ENCODE results near the gene LHFPL4. TPM values are rescaled to one million over a fixed set of nuclear protein-coding genes. Genes with fewer than 3 reads are reported as not detected.

LHFPL4 gene
- total RNA-seq, 2 donors from 2014 or later, result 1.1 to 6.7 TPM

DNA sequence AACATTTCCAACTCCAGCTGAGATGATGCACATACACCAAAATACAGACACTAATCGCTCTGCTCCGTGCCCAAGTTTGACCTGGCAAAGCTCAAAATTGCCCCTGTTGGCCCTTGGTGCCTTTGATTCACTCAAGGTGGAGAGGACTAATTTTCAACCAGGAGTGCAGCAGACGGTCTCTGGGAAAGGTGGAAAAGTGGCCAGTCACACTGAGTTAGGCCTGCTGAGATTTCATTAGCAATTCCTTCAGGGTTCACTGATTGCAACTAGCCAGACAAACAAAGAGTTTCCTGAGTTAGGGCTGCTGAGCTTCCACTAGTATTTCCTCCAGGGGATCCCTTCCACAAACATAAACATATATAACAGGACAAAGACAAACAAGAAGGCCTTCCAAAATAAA is 28.7 kb upstream of the LHFPL4 start:
- Histone ChIP-seq H3K4me1 (ENCODE audit: control insufficient read depth, insufficient read depth, low read length) (no peaks in the 10 kb centered on the region), H3K9me3 (ENCODE audit: control insufficient read depth, low read length) (peaks cover 8% of the 10 kb centered on the region), H3K27me3 (ENCODE audit: control insufficient read depth, insufficient read depth, low read length, poor library complexity, severe bottlenecking) (no peaks in the 10 kb centered on the region), H3K36me3 (ENCODE audit: control insufficient read depth, insufficient read depth, low read length) (no peaks in the 10 kb centered on the region), H3K27ac (ENCODE audit: low read depth, low read length) (no peak overlapping the region), H3K4me3 (ENCODE audit: low read length) (no peak overlapping the region), H3K9ac (ENCODE audit: extremely low read depth, low read length, poor library complexity, severe bottlenecking) (no peak overlapping the region)
- peaks cover 24% of the 10 kb centered on the region for H3K9me3 Mint-ChIP-seq
- DNase-seq, result peak; percentile 41
- no peak overlapping the region for H3K4me3 Mint-ChIP-seq
- WGBS, 2 experiments (ENCODE audit: insufficient coverage in 1 of 2, insufficient read length in 1 of 2), result 73 to 78% methylated on average over 1 to 3 of the region's 3 CpGs
- H3K27ac Mint-ChIP-seq, result peak overlapping the region; percentile 67
- no peak for TF ChIP-seq CTCF (conservative IDR thresholded peaks at IDR 0.05)
- H3K27me3 Mint-ChIP-seq (ENCODE audit: insufficient read depth), result no peaks in the 10 kb centered on the region
- peaks cover 13% of the 10 kb centered on the region for H3K4me1 Mint-ChIP-seq
- peaks cover 3% of the 10 kb centered on the region for H3K36me3 Mint-ChIP-seq (ENCODE audit: low read depth)

- Mint-ChIP-seq H3K9me3 (peaks cover 24% of the 10 kb centered on the region), H3K27ac (peak overlapping the region; percentile 35), H3K27me3 (ENCODE audit: insufficient read depth) (no peaks in the 10 kb centered on the region), H3K4me1 (peaks cover 13% of the 10 kb centered on the region), H3K4me3 (no peak overlapping the region), H3K36me3 (ENCODE audit: low read depth) (peaks cover 3% of the 10 kb centered on the region)
- Histone ChIP-seq H3K9me3 (ENCODE audit: control insufficient read depth, low read length) (peaks cover 8% of the 10 kb centered on the region), H3K27me3 (ENCODE audit: control insufficient read depth, insufficient read depth, low read length, poor library complexity, severe bottlenecking) (no peaks in the 10 kb centered on the region), H3K9ac (ENCODE audit: extremely low read depth, low read length, poor library complexity, severe bottlenecking) (no peak overlapping the region), H3K4me3 (ENCODE audit: low read length) (no peak overlapping the region), H3K27ac (ENCODE audit: low read depth, low read length) (no peak overlapping the region), H3K36me3 (ENCODE audit: control insufficient read depth, insufficient read depth, low read length) (no peaks in the 10 kb centered on the region), H3K4me1 (ENCODE audit: control insufficient read depth, insufficient read depth, low read length) (no peaks in the 10 kb centered on the region)
- WGBS, 2 experiments (ENCODE audit: insufficient coverage in 1 of 2, insufficient read length in 1 of 2), result 78 to 100% methylated on average over 1 to 2 of the region's 2 CpGs
- no peak for TF ChIP-seq CTCF (conservative IDR thresholded peaks at IDR 0.05)
- peak; percentile 50 for DNase-seq
These were observed 28.1 kb upstream of the LHFPL4 start for GRCh38 chr3:9581742-9582141.

- H3K4me1 Mint-ChIP-seq, result no peaks in the 10 kb centered on the region
- H3K4me3 Mint-ChIP-seq, result no peak overlapping the region
- Histone ChIP-seq H3K27me3 (ENCODE audit: control insufficient read depth, insufficient read depth, low read length, poor library complexity, severe bottlenecking) (no peaks in the 10 kb centered on the region), H3K4me3 (ENCODE audit: low read length) (no peak overlapping the region), H3K9ac (ENCODE audit: extremely low read depth, low read length, poor library complexity, severe bottlenecking) (no peak overlapping the region), H3K27ac (ENCODE audit: low read depth, low read length) (no peak overlapping the region), H3K4me1 (ENCODE audit: control insufficient read depth, insufficient read depth, low read length) (no peaks in the 10 kb centered on the region), H3K9me3 (ENCODE audit: control insufficient read depth, low read length) (peaks cover 7% of the 10 kb centered on the region), H3K36me3 (ENCODE audit: control insufficient read depth, insufficient read depth, low read length) (no peaks in the 10 kb centered on the region)
- no peak for DNase-seq
- no peak for TF ChIP-seq CTCF (conservative IDR thresholded peaks at IDR 0.05)
- no peaks in the 10 kb centered on the region for H3K36me3 Mint-ChIP-seq (ENCODE audit: low read depth)
- peaks cover 2% of the 10 kb centered on the region for H3K27me3 Mint-ChIP-seq (ENCODE audit: insufficient read depth)
- H3K9me3 Mint-ChIP-seq, result peaks cover 31% of the 10 kb centered on the region
- 80 to 92% methylated on average over 1 of the region's 1 CpG for WGBS, 2 experiments (ENCODE audit: insufficient coverage in 1 of 2, insufficient read length in 1 of 2)
- H3K27ac Mint-ChIP-seq, result no peak overlapping the region
These were observed 15.4 kb upstream of the LHFPL4 start for GRCh38 chr3:9569054-9569453.
